ENCODE data around the gene ADAP1. TPM values are rescaled to one million over a fixed set of nuclear protein-coding genes. Genes with fewer than 3 reads are reported as not detected.

Gene ADAP1
- total and polyA plus RNA-seq, 7 donors: 11.4 to 157 (median 72.6) TPM

DNA sequence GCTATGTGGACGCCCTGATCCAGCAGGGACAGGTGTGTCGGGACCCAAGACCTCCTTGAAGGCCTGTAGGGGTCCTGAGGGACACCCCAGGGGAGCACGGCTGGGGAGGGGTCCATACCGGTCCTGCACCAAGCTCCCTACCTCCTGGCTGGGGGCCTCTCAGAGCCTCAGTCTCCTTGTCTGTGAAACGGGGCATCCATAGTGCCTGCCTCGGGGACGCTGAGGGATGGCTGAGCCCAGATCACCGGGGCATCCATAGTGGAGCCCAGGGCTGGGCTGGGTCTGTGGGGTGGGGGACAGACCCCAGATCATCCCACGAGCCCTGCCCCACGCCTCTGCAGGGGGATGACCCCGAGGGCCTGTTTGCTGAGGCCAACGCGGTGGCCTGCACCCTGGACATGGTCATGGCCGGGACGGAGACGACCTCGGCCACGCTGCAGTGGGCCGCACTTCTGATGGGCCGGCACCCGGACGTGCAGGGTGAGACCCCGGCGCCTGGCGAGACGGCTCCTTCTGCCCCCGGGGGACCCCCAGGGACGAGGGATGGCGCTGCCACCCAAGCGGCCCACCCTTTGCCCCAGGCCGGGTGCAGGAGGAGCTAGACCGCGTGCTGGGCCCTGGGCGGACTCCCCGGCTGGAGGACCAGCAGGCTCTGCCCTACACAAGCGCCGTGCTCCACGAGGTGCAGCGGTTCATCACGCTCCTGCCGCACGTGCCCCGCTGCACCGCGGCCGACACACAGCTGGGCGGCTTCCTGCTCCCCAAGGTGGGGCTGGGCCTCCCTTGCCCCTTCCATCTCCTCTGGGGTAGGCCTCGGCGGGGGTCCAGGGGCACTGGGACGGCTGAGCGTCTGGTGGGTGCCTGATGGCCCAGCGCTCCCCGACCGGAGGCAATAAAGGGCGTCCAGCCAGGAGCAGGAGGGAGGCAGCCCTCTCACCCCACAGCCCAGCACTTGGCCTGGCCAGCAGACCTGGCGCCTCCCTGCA, 32.6 kb upstream of the ADAP1 start:
- DNase-seq: no peak
- Histone ChIP-seq H3K9me3 (no peaks in the 10 kb centered on the region), H3K4me1 (peaks cover 0 to 10% (median 2%) of the 10 kb centered on the region in 4 donors), H3K27ac (no peak overlapping the region), H3K4me3 (no peak overlapping the region), H3K27me3 (peaks cover 34 to 76% (median 56%) of the 10 kb centered on the region in 3 donors), H3K36me3 (no peaks in the 10 kb centered on the region)
- TF ChIP-seq EP300 (IDR thresholded peaks at IDR 0.05) (no peak), CTCF (IDR thresholded peaks at IDR 0.05) (no peak), POLR2AphosphoS5 (IDR thresholded peaks at IDR 0.05) (no peak), POLR2A (IDR thresholded peaks at IDR 0.05) (no peak)
- intact Hi-C loops (cut with DNase I): no loop called here
- WGBS, 2 donors: 87 to 88% methylated on average over 56 of the region's 56 CpGs

GRCh38 chr7:985915-986741, 31.6 kb upstream of the ADAP1 start:
- peaks cover 0 to 10% (median 2%) of the 10 kb centered on the region in 4 donors for H3K4me1 ChIP-seq
- no peak overlapping the region for H3K27ac ChIP-seq
- H3K27me3 ChIP-seq: peaks cover 34 to 78% (median 56%) of the 10 kb centered on the region in 3 donors
- DNase-seq: no peak
- 71 to 73% methylated on average over 41 of the region's 41 CpGs for WGBS, 2 donors
- intact Hi-C loops (cut with DNase I): no loop called here
- H3K4me3 ChIP-seq: no peak overlapping the region
- H3K9me3 ChIP-seq: no peaks in the 10 kb centered on the region
- TF ChIP-seq EP300 (IDR thresholded peaks at IDR 0.05) (no peak), POLR2AphosphoS5 (IDR thresholded peaks at IDR 0.05) (no peak), CTCF (IDR thresholded peaks at IDR 0.05) (no peak), POLR2A (IDR thresholded peaks at IDR 0.05) (no peak)
- no peaks in the 10 kb centered on the region for H3K36me3 ChIP-seq

DNA sequence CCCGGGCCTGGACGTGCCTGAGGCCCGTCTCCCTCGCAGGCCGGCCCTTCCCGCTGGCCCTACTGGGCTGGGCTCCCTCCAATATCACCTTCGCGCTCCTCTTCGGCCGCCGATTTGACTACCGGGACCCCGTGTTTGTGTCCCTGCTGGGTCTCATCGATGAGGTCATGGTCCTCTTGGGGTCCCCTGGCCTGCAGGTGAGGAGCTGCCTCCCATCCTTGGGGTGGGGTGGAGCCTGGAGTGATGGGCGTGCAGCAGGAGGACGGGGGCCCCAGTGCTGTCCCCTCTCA, 30.6 kb upstream of the ADAP1 start:
- H3K27me3 ChIP-seq: peaks cover 34 to 78% (median 56%) of the 10 kb centered on the region in 3 donors
- DNase-seq: no peak
- intact Hi-C loops (cut with DNase I): no loop called here

More for the DNA sequence above, 30.6 kb upstream of the ADAP1 start:
- Histone ChIP-seq H3K36me3 (no peaks in the 10 kb centered on the region), H3K4me1 (peaks cover 0 to 10% (median 2%) of the 10 kb centered on the region in 4 donors), H3K4me3 (no peak overlapping the region), H3K9me3 (no peaks in the 10 kb centered on the region), H3K27ac (no peak overlapping the region)
- no peak for TF ChIP-seq EP300 (IDR thresholded peaks at IDR 0.05)
- no peak for TF ChIP-seq CTCF (IDR thresholded peaks at IDR 0.05)
- no peak for TF ChIP-seq POLR2AphosphoS5 (IDR thresholded peaks at IDR 0.05)
- no peak for TF ChIP-seq POLR2A (IDR thresholded peaks at IDR 0.05)
- WGBS, 2 donors: 83 to 88% methylated on average over 16 of the region's 16 CpGs

All from sigmoid colon (tissue), 7 donors.